Pancreas (tissue), 10 donors: ENCODE measurements around the gene DAZAP2. TPM values are rescaled to one million over a fixed set of nuclear protein-coding genes. Genes with fewer than 3 reads are reported as not detected.
A peak's percentile ranks its signal among the peaks of the same experiment; 100 is the strongest.

Source experiments
- ATAC-seq, 4 donors: fragments of 200-7000 bp; cut with Tn5 transposase; one replicate each; pipeline versions ENCODE4 v1.8.0 to v1.9.1; 2020; ENCODE audit warnings: mild to moderate bottlenecking in 4 of 4, moderate library complexity in 4 of 4
- DNase-seq, 6 donors: peaks; one replicate each; pipeline ENCODE4 v3.0.0-alpha.2; 2020
- FAIRE-seq: peaks from 2 replicates; lab custom pipeline; 2012; peaks lifted over from hg19 to GRCh38; lab: Jason Lieb, UNC
- H3K27ac ChIP-seq, 4 donors: fragments of 200-600 bp; sonication (generic); 1 replicate in 3 of 4; 2 replicates in 1 of 4; pipeline versions ENCODE4 v1.5.0 to v1.8.0; 2020
- H3K27me3 ChIP-seq, 4 donors: fragments of 200-600 bp; one replicate each; pipeline ENCODE4 v1.8.0; 2021
- H3K36me3 ChIP-seq, 3 donors: fragments of 200-600 bp; sonication (generic) in 1 of 3; one replicate each; pipeline versions ENCODE4 v1.5.0 to v1.8.0; 2020 to 2021
- H3K4me1 ChIP-seq, 3 donors: fragments of 200-600 bp; one replicate each; pipeline ENCODE4 v1.8.0; 2021
- H3K4me3 ChIP-seq, 4 donors: fragments of 200-600 bp; sonication (generic) in 2 of 4; one replicate each; pipeline versions ENCODE4 v1.5.0 to v1.8.0; 2020 to 2021
- H3K9me3 ChIP-seq, 4 donors: fragments of 200-600 bp; one replicate each; pipeline ENCODE4 v1.8.0; 2021
- CTCF ChIP-seq, 4 donors: fragments of 200-600 bp; sonication (generic) in 3 of 4; IDR thresholded peaks; one replicate each; pipeline versions ENCODE4 v1.5.0 to v1.8.0; 2021; ENCODE audit warnings: antibody characterized with exemption in 4 of 4
- WGBS, 2 donors: extraction: QIAGEN DNeasy Blood & Tissue Kit; methylation state at CpG; one replicate each; pipeline ENCODE4 v1.1.7; 2013; 5-methylcytosine and 5-hydroxymethylcytosine counted together
- intact Hi-C, 3 donors: fragments of 100-400 bp; cut with DNase I; formaldehyde crosslinking; loops; one replicate each; pipeline versions ENCODE4 v1.11.1 to v1.14.2; 2022
- polyA plus RNA-seq, 2 donors: library from polyadenylated mRNA; stranded (reverse); fragments of 200-250 nt; gene quantifications; one replicate each; pipeline ENCODE4 v1.2.3, GENCODE V29; 2013
- total RNA-seq, 6 donors: library from RNA; stranded (reverse); fragmentation: NEBNext Ultra II Directional in 4 of 6; extraction: Animal tissue kit (Norgen Biotek cat#: 25700) in 4 of 6; gene quantifications; one replicate each; pipeline versions ENCODE4 v1.2.1 to v1.2.4, GENCODE V29; 2021 to 2023
- donor health status: healthy with polysubstance abuse.
- donor health status: DM: no; HTN: no; CAD: no; lungs with moderate emphysema.
- donor health status: DM: no; HTN: no; CAD: no.
- donor health status: control.
- donor health status: control.
- donor health status: Bipolar disorder and iron deficiency.
- donor health status: DM: yes; HTN: yes; CAD: no.
- donor health status: DM: no; HTN: no; CAD: no.
- donor health status: DM: no; HTN: no; CAD: no.
- donor health status: DM: yes; HTN: yes; CAD: no.

DAZAP2 gene
- total and polyA plus RNA-seq, 8 donors, result 43.1 to 123 (median 63.6) TPM

GRCh38 chr12:51263341-51263740 lies 24.7 kb downstream of the DAZAP2 start:
- ATAC-seq (no peak), DNase-seq (no peak), FAIRE-seq (no peak)
- intact Hi-C loops, result no loop called here
- 97 to 98% methylated on average over 3 of the region's 3 CpGs for WGBS, 2 donors
- peak overlapping the region; percentile 50 to 73 (median 62) for H3K27ac ChIP-seq
- H3K9me3 ChIP-seq, result no peaks in the 10 kb centered on the region
- H3K27me3 ChIP-seq, result no peaks in the 10 kb centered on the region
- peaks cover 0 to 5% (median 0%) of the 10 kb centered on the region in 3 donors for H3K4me1 ChIP-seq
- no peak overlapping the region for H3K4me3 ChIP-seq
- no peak for TF ChIP-seq CTCF (IDR thresholded peaks at IDR 0.05)
- no peaks in the 10 kb centered on the region for H3K36me3 ChIP-seq

GRCh38 chr12:51264297-51264696 lies 25.7 kb downstream of the DAZAP2 start:
- ATAC-seq (no peak), DNase-seq (no peak), FAIRE-seq (no peak)
- intact Hi-C loops, result no loop called here
- Histone ChIP-seq H3K36me3 (no peaks in the 10 kb centered on the region), H3K4me3 (no peak overlapping the region), H3K4me1 (peaks cover 0 to 5% (median 5%) of the 10 kb centered on the region in 3 donors), H3K9me3 (no peaks in the 10 kb centered on the region), H3K27me3 (no peaks in the 10 kb centered on the region), H3K27ac (no peak overlapping the region)
- 97 to 99% methylated on average over 5 of the region's 5 CpGs for WGBS, 2 donors
- TF ChIP-seq CTCF (IDR thresholded peaks at IDR 0.05), result no peak

- DNase-seq (no peak), ATAC-seq (no peak), FAIRE-seq (no peak)
- H3K27ac ChIP-seq, result no peak overlapping the region
- H3K4me1 ChIP-seq, result peaks cover 0 to 5% (median 5%) of the 10 kb centered on the region in 3 donors
- H3K4me3 ChIP-seq, result no peak overlapping the region
- no peak for TF ChIP-seq CTCF (IDR thresholded peaks at IDR 0.05)
- no peaks in the 10 kb centered on the region for H3K27me3 ChIP-seq
- intact Hi-C loops, result no loop called here
- H3K9me3 ChIP-seq, result no peaks in the 10 kb centered on the region
- H3K36me3 ChIP-seq, result no peaks in the 10 kb centered on the region
These were observed 26.4 kb downstream of the DAZAP2 start for GRCh38 chr12:51265024-51265423.

GRCh38 chr12:51269174-51270066 lies 30.8 kb downstream of the DAZAP2 start:
- DNase-seq, result peak; percentile 66 to 82 (median 76)
- Histone ChIP-seq H3K4me3 (peak overlapping the region; percentile 36 to 88 (median 69)), H3K36me3 (no peaks in the 10 kb centered on the region), H3K27ac (peak overlapping the region; percentile 46 to 84 (median 74)), H3K27me3 (no peaks in the 10 kb centered on the region), H3K9me3 (no peaks in the 10 kb centered on the region), H3K4me1 (peaks cover 0 to 5% (median 0%) of the 10 kb centered on the region in 3 donors)
- intact Hi-C loops, result loop anchor here in 1 of 3 donors (10.0 kb wide), 1 partner anchor 65 kb away; no protein-coding TSS in a partner anchor
- ATAC-seq, result peak; percentile 71 to 86 (median 82)
- 6 to 18% methylated on average over 24 to 59 of the region's 59 CpGs for WGBS, 2 donors
- FAIRE-seq, result no peak
- peak in 2 of 4 donors; percentile 10 to 22 for TF ChIP-seq CTCF (IDR thresholded peaks at IDR 0.05)
